A549 (cell line): ENCODE data around the gene BCR.

ENCODE experiments used
- EP300 ChIP-seq, 2 experiments: fragments of >200 bp; sonication (Bioruptor Twin); formaldehyde crosslinking; IDR thresholded peaks; 2 replicates in 1 of 2; 3 replicates in 1 of 2; pipeline ENCODE4 v1.6.1; 2016 to 2017
- POLR2A ChIP-seq: IDR thresholded peaks from 2 replicates; pipeline ENCODE4 v1.6.1; 2012; ENCODE audit warnings: mild to moderate bottlenecking, low read length
- RCOR1 ChIP-seq: fragments of 150-350 bp; IDR thresholded peaks from 2 replicates; pipeline ENCODE4 v1.6.1; 2014; ENCODE audit warnings: antibody characterized with exemption, low read length, low read depth
- TF ChIP-seq, protein P1 (sequence below): fragments of >200 bp; sonication (Bioruptor Twin); formaldehyde crosslinking; IDR thresholded peaks from 3 replicates; pipeline ENCODE4 v1.5.1; 2016

DNA sequence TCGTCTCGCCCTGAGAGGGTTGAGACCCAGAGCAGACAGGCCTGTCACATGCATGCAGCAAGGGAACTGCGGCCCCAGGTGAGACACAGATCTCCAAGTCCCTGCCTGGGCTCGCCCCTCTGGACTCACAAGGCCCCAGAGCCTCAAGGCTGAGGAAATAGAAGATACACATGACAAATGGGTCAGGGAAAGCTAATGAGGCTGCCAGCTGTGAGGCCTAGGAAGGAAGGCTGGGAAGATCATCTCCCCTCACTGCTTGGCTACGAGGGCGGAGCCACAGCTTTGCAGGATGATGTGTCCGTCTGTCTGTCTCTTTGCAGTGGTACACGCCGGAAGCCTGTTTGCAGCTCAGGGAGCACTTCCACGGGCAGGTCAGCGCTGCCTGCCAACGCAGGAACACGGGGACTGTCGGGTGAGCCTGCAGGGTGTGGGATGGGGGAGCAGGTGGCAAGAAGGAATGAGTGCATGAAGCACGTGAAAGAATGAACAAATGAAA lies 30.5 kb upstream of the BCR start:
- TF ChIP-seq EP300 (IDR thresholded peaks at IDR 0.05) (no peak), POLR2A (no peak), RCOR1 (no peak)
- TF ChIP-seq, protein P1, sequence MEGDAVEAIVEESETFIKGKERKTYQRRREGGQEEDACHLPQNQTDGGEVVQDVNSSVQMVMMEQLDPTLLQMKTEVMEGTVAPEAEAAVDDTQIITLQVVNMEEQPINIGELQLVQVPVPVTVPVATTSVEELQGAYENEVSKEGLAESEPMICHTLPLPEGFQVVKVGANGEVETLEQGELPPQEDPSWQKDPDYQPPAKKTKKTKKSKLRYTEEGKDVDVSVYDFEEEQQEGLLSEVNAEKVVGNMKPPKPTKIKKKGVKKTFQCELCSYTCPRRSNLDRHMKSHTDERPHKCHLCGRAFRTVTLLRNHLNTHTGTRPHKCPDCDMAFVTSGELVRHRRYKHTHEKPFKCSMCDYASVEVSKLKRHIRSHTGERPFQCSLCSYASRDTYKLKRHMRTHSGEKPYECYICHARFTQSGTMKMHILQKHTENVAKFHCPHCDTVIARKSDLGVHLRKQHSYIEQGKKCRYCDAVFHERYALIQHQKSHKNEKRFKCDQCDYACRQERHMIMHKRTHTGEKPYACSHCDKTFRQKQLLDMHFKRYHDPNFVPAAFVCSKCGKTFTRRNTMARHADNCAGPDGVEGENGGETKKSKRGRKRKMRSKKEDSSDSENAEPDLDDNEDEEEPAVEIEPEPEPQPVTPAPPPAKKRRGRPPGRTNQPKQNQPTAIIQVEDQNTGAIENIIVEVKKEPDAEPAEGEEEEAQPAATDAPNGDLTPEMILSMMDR, result no peak
